ENCODE data around the gene FMO5. TPM values are rescaled to one million over a fixed set of nuclear protein-coding genes. Genes with fewer than 3 reads are reported as not detected.

Gene FMO5
- total RNA-seq, 1 donor from 2014 or later: 1.8 TPM

GRCh38 chr1:147266381-147266780 is 41.2 kb upstream of the FMO5 start:
- H3K27ac Mint-ChIP-seq (ENCODE audit: unreplicated experiment): no peak overlapping the region
- H3K4me1 Mint-ChIP-seq (ENCODE audit: low read depth): no peaks in the 10 kb centered on the region
- H3K9me3 Mint-ChIP-seq (ENCODE audit: low read depth): no peaks in the 10 kb centered on the region
- no peak overlapping the region for H3K4me3 Mint-ChIP-seq (ENCODE audit: unreplicated experiment)
- DNase-seq (ENCODE audit: low spot score): no peak
- H3K27me3 Mint-ChIP-seq (ENCODE audit: low read depth): no peaks in the 10 kb centered on the region
- peaks cover 38% of the 10 kb centered on the region for H3K36me3 Mint-ChIP-seq (ENCODE audit: low read depth)
- no peak for TF ChIP-seq CTCF (IDR thresholded peaks at IDR 0.05)

- Mint-ChIP-seq H3K4me1 (ENCODE audit: low read depth) (no peaks in the 10 kb centered on the region), H3K9me3 (ENCODE audit: low read depth) (no peaks in the 10 kb centered on the region), H3K36me3 (ENCODE audit: low read depth) (peaks cover 36% of the 10 kb centered on the region), H3K4me3 (ENCODE audit: unreplicated experiment) (no peak overlapping the region), H3K27ac (ENCODE audit: unreplicated experiment) (no peak overlapping the region), H3K27me3 (ENCODE audit: low read depth) (no peaks in the 10 kb centered on the region)
- DNase-seq (ENCODE audit: low spot score): no peak
- TF ChIP-seq CTCF (IDR thresholded peaks at IDR 0.05): no peak
Observed at GRCh38 chr1:147264158-147264768, 39.1 kb upstream of the FMO5 start.

DNA sequence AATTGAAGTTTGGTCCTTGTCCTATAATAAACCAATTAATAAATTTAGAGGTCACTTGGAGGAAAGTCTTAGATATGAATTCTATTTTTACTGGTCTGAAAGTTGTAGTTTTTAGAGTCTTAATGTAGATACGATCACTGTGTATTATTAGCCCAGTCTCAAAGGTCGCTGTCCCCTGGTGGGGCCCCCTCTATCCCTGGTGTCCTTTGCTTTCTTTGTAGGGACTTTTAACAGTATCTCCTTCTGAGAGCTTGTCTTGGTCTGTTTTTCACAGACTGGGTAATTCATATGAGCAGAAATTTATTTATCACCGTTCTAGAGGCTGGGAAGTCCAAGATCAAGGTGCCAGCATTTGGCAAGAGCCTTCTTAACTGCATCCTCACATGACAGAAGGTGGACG is 35.8 kb upstream of the FMO5 start:
- H3K27ac Mint-ChIP-seq (ENCODE audit: unreplicated experiment): no peak overlapping the region
- H3K9me3 Mint-ChIP-seq (ENCODE audit: low read depth): no peaks in the 10 kb centered on the region
- no peaks in the 10 kb centered on the region for H3K4me1 Mint-ChIP-seq (ENCODE audit: low read depth)
- H3K4me3 Mint-ChIP-seq (ENCODE audit: unreplicated experiment): no peak overlapping the region
- no peaks in the 10 kb centered on the region for H3K27me3 Mint-ChIP-seq (ENCODE audit: low read depth)
- no peak for DNase-seq (ENCODE audit: low spot score)
- no peak for TF ChIP-seq CTCF (IDR thresholded peaks at IDR 0.05)
- peaks cover 27% of the 10 kb centered on the region for H3K36me3 Mint-ChIP-seq (ENCODE audit: low read depth)

DNA sequence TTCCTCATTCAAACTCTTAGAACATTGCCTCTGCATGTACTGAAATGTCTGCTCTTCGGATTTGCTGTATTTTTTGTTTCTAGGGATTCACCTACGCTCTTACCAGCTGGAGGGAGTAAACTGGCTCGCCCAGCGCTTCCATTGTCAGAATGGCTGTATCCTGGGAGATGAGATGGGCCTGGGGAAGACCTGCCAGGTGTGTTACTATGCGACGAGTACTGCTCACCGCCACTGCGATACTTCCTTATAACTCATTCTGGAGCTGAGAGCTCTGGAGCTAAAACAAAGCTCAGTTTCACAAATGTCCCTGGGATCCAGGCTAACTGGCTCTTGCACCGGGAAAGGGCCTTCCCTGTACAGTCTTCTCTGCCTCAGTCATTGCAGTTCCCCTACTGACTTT is 27.4 kb upstream of the FMO5 start:
- Mint-ChIP-seq H3K9me3 (ENCODE audit: low read depth) (no peaks in the 10 kb centered on the region), H3K27ac (ENCODE audit: unreplicated experiment) (no peak overlapping the region), H3K4me3 (ENCODE audit: unreplicated experiment) (no peak overlapping the region), H3K27me3 (ENCODE audit: low read depth) (no peaks in the 10 kb centered on the region), H3K36me3 (ENCODE audit: low read depth) (peaks cover 11% of the 10 kb centered on the region), H3K4me1 (ENCODE audit: low read depth) (peaks cover 13% of the 10 kb centered on the region)
- no peak for TF ChIP-seq CTCF (IDR thresholded peaks at IDR 0.05)
- no peak for DNase-seq (ENCODE audit: low spot score)

DNA sequence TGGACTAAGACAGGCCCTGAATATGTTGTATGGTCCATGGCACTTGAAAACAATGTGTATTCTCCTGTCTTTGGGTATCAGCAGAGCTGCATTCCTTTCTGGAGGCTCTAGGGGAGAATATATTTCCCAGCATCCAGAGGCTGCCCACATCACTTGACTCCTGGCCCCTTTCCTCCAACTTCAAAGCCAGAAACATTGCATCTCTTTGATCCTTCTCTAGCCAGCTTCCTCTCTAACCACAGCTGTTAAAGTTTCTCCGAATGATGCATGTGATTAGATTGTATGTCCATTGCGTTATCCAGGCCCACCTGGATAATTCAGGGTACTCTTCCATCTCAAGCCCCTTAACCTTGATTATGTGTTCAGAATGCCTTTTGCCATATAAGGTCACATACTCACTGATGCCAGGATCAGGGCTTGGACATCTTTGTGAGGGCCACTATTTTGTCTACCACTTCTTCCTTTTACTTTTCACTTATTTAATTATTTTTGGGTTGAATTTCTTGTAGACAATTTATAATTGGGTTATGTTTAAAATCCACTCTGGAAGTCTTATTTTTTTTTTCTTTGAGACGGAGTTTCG is 22.6 kb upstream of the FMO5 start:
- H3K27ac Mint-ChIP-seq (ENCODE audit: unreplicated experiment): no peak overlapping the region
- no peaks in the 10 kb centered on the region for H3K9me3 Mint-ChIP-seq (ENCODE audit: low read depth)
- no peak for DNase-seq (ENCODE audit: low spot score)
- H3K36me3 Mint-ChIP-seq (ENCODE audit: low read depth): no peaks in the 10 kb centered on the region
- H3K4me3 Mint-ChIP-seq (ENCODE audit: unreplicated experiment): no peak overlapping the region
- no peak for TF ChIP-seq CTCF (IDR thresholded peaks at IDR 0.05)
- H3K4me1 Mint-ChIP-seq (ENCODE audit: low read depth): peaks cover 44% of the 10 kb centered on the region
- H3K27me3 Mint-ChIP-seq (ENCODE audit: low read depth): no peaks in the 10 kb centered on the region

Data from chondrocyte (in vitro differentiated cells).